IMR-90 (cell line): ENCODE measurements around the gene FGGY. TPM values are rescaled to one million over a fixed set of nuclear protein-coding genes. Genes with fewer than 3 reads are reported as not detected.

ENCODE experiments used
- ATAC-seq: fragments of 200-7000 bp; cut with Tn5 transposase; 2 replicates; pipeline ENCODE4 v1.9.1; 2020; ENCODE audit warnings: low read depth, mild to moderate bottlenecking, moderate library complexity
- BruUV-seq: library from RNA; stranded (reverse); fragments of 400-500 nt; replicated peaks from 2 replicates; lab custom pipeline; 2021; lab: Mats Ljungman, UMichigan
- CTCF ChIA-PET: fragments of 300-600 bp; formaldehyde crosslinking; extraction: SDS; loops from one replicate; lab custom pipeline; 2021; ENCODE audit warnings: antibody characterized with exemption; lab: Yijun Ruan, JAX
- POLR2A ChIA-PET: fragments of 300-600 bp; sonication (Branson Sonifier 250); formaldehyde crosslinking; loops from one replicate; lab custom pipeline; 2022; ENCODE audit warnings: antibody characterized with exemption; ENCODE audit not compliant: unreplicated experiment; lab: Charles Lee
- DNase-seq: peaks from one replicate; pipeline ENCODE4 v3.0.0; 2013
- H2AFZ ChIP-seq: replicated peaks from 2 replicates; pipeline ENCODE3; 2013; ENCODE audit warnings: low read length, mild to moderate bottlenecking; ENCODE audit not compliant: poor library complexity
- H2AK5ac ChIP-seq: 2 replicates; pipeline ENCODE4 v1.6.1; 2013; ENCODE audit warnings: low read depth, low read length, inconsistent platforms
- H2AK9ac ChIP-seq: replicated peaks from 2 replicates; pipeline ENCODE3; 2013; ENCODE audit warnings: mild to moderate bottlenecking, low read depth, low read length, moderate library complexity; ENCODE audit not compliant: poor library complexity
- H2BK120ac ChIP-seq: 2 replicates; pipeline ENCODE4 v1.6.1; 2013; ENCODE audit warnings: low read depth, low read length, inconsistent platforms
- H2BK15ac ChIP-seq: 3 replicates; pipeline ENCODE4 v1.6.1; 2013; ENCODE audit warnings: low read depth, low read length, inconsistent platforms
- H2BK20ac ChIP-seq: 2 replicates; pipeline ENCODE4 v1.6.1; 2013; ENCODE audit warnings: low read depth, mild to moderate bottlenecking, inconsistent platforms, low read length, moderate library complexity
- H2BK5ac ChIP-seq: 2 replicates; pipeline ENCODE4 v1.6.1; 2013; ENCODE audit warnings: mild to moderate bottlenecking, low read depth, low read length, inconsistent platforms; ENCODE audit not compliant: poor library complexity, severe bottlenecking
- H3K14ac ChIP-seq: replicated peaks from 2 replicates; pipeline ENCODE4 v1.6.1; 2013; ENCODE audit warnings: low read depth, low read length, inconsistent platforms
- H3K18ac ChIP-seq: 2 replicates; pipeline ENCODE4 v1.6.1; 2013; ENCODE audit warnings: low read depth, low read length, control low read depth
- H3K23ac ChIP-seq: 2 replicates; pipeline ENCODE4 v1.6.1; 2013; ENCODE audit warnings: low read depth, low read length, inconsistent platforms
- H3K27ac ChIP-seq: 2 replicates; pipeline ENCODE4 v1.5.1; 2013; ENCODE audit warnings: mild to moderate bottlenecking, control low read depth, low read length; ENCODE audit not compliant: insufficient read depth
- H3K27me3 ChIP-seq: 2 replicates; pipeline ENCODE4 v1.6.1; 2013; ENCODE audit warnings: low read length; ENCODE audit not compliant: control insufficient read depth, insufficient read depth
- H3K36me3 ChIP-seq: 2 replicates; pipeline ENCODE4 v1.6.1; 2013; ENCODE audit warnings: low read length, mixed read lengths; ENCODE audit not compliant: control insufficient read depth, insufficient read depth
- H3K4ac ChIP-seq: 2 replicates; pipeline ENCODE4 v1.6.1; 2013; ENCODE audit warnings: low read depth, low read length, inconsistent platforms
- H3K4me1 ChIP-seq: 2 replicates; pipeline ENCODE4 v1.6.1; 2013; ENCODE audit warnings: low read length, mixed read lengths; ENCODE audit not compliant: control insufficient read depth, insufficient read depth
- H3K4me2 ChIP-seq: 2 replicates; pipeline ENCODE4 v1.6.1; 2013; ENCODE audit warnings: low read depth, mild to moderate bottlenecking, control low read depth, low read length, moderate library complexity
- H3K4me3 ChIP-seq: 2 replicates; pipeline ENCODE4 v1.5.1; 2013; ENCODE audit warnings: low read depth, mild to moderate bottlenecking, control low read depth, low read length, moderate library complexity; ENCODE audit not compliant: insufficient read depth
- H3K56ac ChIP-seq: 2 replicates; pipeline ENCODE4 v1.6.1; 2013; ENCODE audit warnings: low read length, inconsistent platforms; ENCODE audit not compliant: insufficient read depth; ENCODE audit errors: extremely low read depth
- H3K79me1 ChIP-seq, 2 experiments: 2 replicates each; pipeline ENCODE4 v1.6.1; 2013; ENCODE audit warnings: low read length in 2 of 2, inconsistent platforms in 1 of 2, low read depth in 1 of 2
- H3K9ac ChIP-seq: 2 replicates; pipeline ENCODE4 v1.6.1; 2013; ENCODE audit warnings: low read depth, low read length, control low read depth
- H3K9me1 ChIP-seq: 2 replicates; pipeline ENCODE4 v1.6.1; 2013; ENCODE audit warnings: low read length, inconsistent platforms; ENCODE audit not compliant: insufficient read depth
- H3K9me3 ChIP-seq: 2 replicates; pipeline ENCODE4 v1.6.1; 2013; ENCODE audit warnings: low read length; ENCODE audit not compliant: control insufficient read depth, insufficient read depth
- H4K20me1 ChIP-seq: 2 replicates; pipeline ENCODE4 v1.6.1; 2013; ENCODE audit warnings: low read length, inconsistent platforms; ENCODE audit not compliant: insufficient read depth
- H4K5ac ChIP-seq: 2 replicates; pipeline ENCODE4 v1.6.1; 2013; ENCODE audit warnings: mild to moderate bottlenecking, low read depth, low read length, control low read depth
- H4K8ac ChIP-seq, 2 experiments: 2 replicates each; pipeline ENCODE4 v1.6.1; 2013; ENCODE audit warnings: low read depth in 2 of 2, low read length in 2 of 2, control low read depth in 1 of 2, inconsistent platforms in 1 of 2
- H4K91ac ChIP-seq: 2 replicates; pipeline ENCODE4 v1.6.1; 2013; ENCODE audit warnings: low read depth, low read length, inconsistent platforms; ENCODE audit not compliant: insufficient read depth
- BHLHE40 ChIP-seq: fragments of 150-350 bp; IDR thresholded peaks from 2 replicates; pipeline ENCODE4 v1.6.1; 2016; ENCODE audit warnings: mild to moderate bottlenecking, low read depth, low read length
- CEBPB ChIP-seq: IDR thresholded peaks from 2 replicates; pipeline ENCODE4 v1.6.1; 2012; ENCODE audit warnings: low read depth, low read length, improper control_type of control experiment
- CHD1 ChIP-seq: IDR thresholded peaks from 2 replicates; pipeline ENCODE4 v1.6.1; 2012; ENCODE audit warnings: low read depth, low read length, improper control_type of control experiment
- FOS ChIP-seq: fragments of 150-350 bp; IDR thresholded peaks from 2 replicates; pipeline ENCODE4 v1.6.1; 2016; ENCODE audit warnings: low read depth, low read length
- MAZ ChIP-seq: IDR thresholded peaks from 2 replicates; pipeline ENCODE4 v1.6.1; 2012; ENCODE audit warnings: low read depth, mild to moderate bottlenecking, low read length, improper control_type of control experiment, moderate library complexity, borderline replicate concordance
- MXI1 ChIP-seq: IDR thresholded peaks from 2 replicates; pipeline ENCODE4 v1.6.1; 2012; ENCODE audit warnings: low read depth, mild to moderate bottlenecking, low read length, moderate library complexity, borderline replicate concordance
- NFE2L2 ChIP-seq: fragments of 150-350 bp; IDR thresholded peaks from 2 replicates; pipeline ENCODE4 v1.6.1; 2016; ENCODE audit warnings: low read depth, mild to moderate bottlenecking, low read length
- POLR2A ChIP-seq: IDR thresholded peaks from 2 replicates; pipeline ENCODE4 v1.6.1; 2012; ENCODE audit warnings: mild to moderate bottlenecking, low read depth, low read length
- RCOR1 ChIP-seq: IDR thresholded peaks from 2 replicates; pipeline ENCODE4 v1.6.1; 2012; ENCODE audit warnings: mild to moderate bottlenecking, low read length, improper control_type of control experiment; ENCODE audit not compliant: insufficient replicate concordance
- RFX5 ChIP-seq: IDR thresholded peaks from 2 replicates; pipeline ENCODE4 v1.8.0; 2012; ENCODE audit warnings: low read depth, mild to moderate bottlenecking, low read length, moderate library complexity
- SMC3 ChIP-seq: fragments of 150-350 bp; IDR thresholded peaks from 2 replicates; pipeline ENCODE4 v1.6.1; 2016; ENCODE audit warnings: low read depth, mild to moderate bottlenecking, antibody characterized with exemption, low read length, moderate library complexity
- WGBS, 2 experiments: methylation state at CpG; one replicate each; pipeline versions ENCODE4 v1.1.5 to v1.1.7; 2013; ENCODE audit warnings: missing lambda C conversion rate in 2 of 2; ENCODE audit not compliant: insufficient read length in 1 of 2; ENCODE audit errors: extremely low coverage in 2 of 2; 5-methylcytosine and 5-hydroxymethylcytosine counted together
- dilution Hi-C: fragments of 300-500 bp; cut with HindIII; formaldehyde crosslinking; loops from one replicate; pipeline ENCODE4 v1.14.3; 2018; ENCODE audit warnings: low sequenced_read_pairs; ENCODE audit not compliant: unreplicated experiment
- in situ Hi-C: fragments of 300-500 bp; cut with MboI; formaldehyde crosslinking; loops from 3 replicates; pipeline ENCODE4 v1.14.3; 2019; ENCODE audit warnings: low sequenced_read_pairs, inconsistent platforms, mixed read lengths
- intact Hi-C: fragments of 100-400 bp; cut with micrococcal nuclease; formaldehyde crosslinking; loops from 2 replicates; pipeline ENCODE4 v1.10.0; 2022
- polyA plus RNA-seq, 3 experiments: library from polyadenylated mRNA; depleted of rRNA; stranded (reverse); fragments of >200 nt; gene quantifications; 2 replicates each; pipeline ENCODE4 v1.2.3, GENCODE V29; 2012; ENCODE audit warnings: low replicate concordance in 1 of 3
- total RNA-seq: library from RNA; depleted of rRNA; stranded (reverse); fragments of >200 nt; gene quantifications from 2 replicates; pipeline ENCODE4 v1.2.3, GENCODE V29; 2012
- TF ChIP-seq, protein P1 (sequence below): fragments of 150-350 bp; IDR thresholded peaks from 2 replicates; pipeline ENCODE4 v1.6.1; 2016; ENCODE audit warnings: low read depth, mild to moderate bottlenecking, low read length, moderate library complexity, borderline replicate concordance
- TF ChIP-seq, protein P2 (sequence below): fragments of 150-350 bp; IDR thresholded peaks from 2 replicates; pipeline ENCODE4 v1.6.1; 2017; ENCODE audit warnings: mild to moderate bottlenecking, antibody characterized with exemption, low read length, low read depth
- TF ChIP-seq, protein P3 (sequence below): conservative IDR thresholded peaks from 2 replicates; pipeline ENCODE4 v1.5.1; 2012; ENCODE audit warnings: mild to moderate bottlenecking, low read depth, low read length, improper control_type of control experiment

The FGGY gene
- total and polyA plus RNA-seq, 2 of the 4 experiments (the other 2 are of a cell fraction): 5.6 to 14.0 TPM

DNA sequence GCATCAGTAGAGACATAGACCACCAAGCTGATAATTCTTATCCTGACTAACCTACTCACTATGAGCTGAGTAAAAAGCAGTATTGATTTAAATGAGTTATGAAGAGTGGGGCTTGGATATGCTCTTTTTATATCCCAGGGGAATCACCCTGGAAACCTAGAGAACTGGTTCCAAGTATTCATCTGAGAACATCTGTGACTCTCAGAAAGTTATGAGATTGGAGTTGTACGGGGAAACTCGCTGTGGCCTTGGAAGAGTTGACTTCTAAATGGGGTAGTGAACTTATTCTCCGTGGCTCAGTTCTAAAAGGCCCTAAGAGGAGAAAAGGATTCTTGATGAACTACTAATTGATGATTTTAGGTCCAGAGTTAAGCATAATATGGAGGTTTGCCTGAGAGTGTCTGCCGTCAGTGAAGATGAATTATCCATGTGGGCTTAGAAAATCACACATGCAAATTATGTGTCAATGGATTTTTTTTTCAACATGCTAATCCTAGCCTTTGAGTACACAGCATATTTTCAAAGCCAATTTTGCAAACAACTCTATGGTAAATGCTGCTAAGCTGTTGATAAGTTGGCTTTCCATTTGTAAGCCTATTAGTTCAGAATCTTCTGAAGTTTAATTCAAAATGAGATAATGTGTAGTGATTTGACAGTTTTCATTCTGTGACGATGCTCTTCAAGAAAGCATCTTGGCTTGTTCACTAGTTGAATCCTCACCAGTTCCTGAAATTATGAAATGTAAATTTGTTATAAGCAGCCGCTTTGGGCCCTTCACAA is 122.7 kb downstream of the FGGY start:
- no peak for ATAC-seq
- POLR2A ChIA-PET: no interaction called here

More for the DNA sequence above, 122.7 kb downstream of the FGGY start:
- Histone ChIP-seq H4K91ac (no peak overlapping the region), H4K5ac (no peak overlapping the region), H3K4me1 (peaks cover 2% of the 10 kb centered on the region; the same call in 1 of the 2 replicates), H3K9me1 (0 out of 2 replicates have a peak, but pooled peaks cover 3% of the 10 kb centered on the region), H3K23ac (no peak overlapping the region), H2BK5ac (no peak overlapping the region), H2AK9ac (no peak overlapping the region), H4K20me1 (no peaks in the 10 kb centered on the region), H3K18ac (no peak overlapping the region), H2BK15ac (no peak overlapping the region), H3K9ac (no peak overlapping the region), H3K4me2 (no peak overlapping the region), H3K56ac (no peak overlapping the region), H3K79me1 (no peaks in the 10 kb centered on the region), H2BK120ac (no peak overlapping the region), H3K36me3 (no peaks in the 10 kb centered on the region), H3K14ac (no peak overlapping the region; the same call in 1 of the 2 replicates), H3K27ac (no peak overlapping the region), H2AK5ac (no peak overlapping the region), H2AFZ (no peak overlapping the region), H3K9me3 (no peaks in the 10 kb centered on the region), H3K4me3 (no peak overlapping the region), H3K4ac (no peak overlapping the region), H4K8ac (no peak overlapping the region), H2BK20ac (0 out of 2 replicates have a peak overlapping the region, but pooled peaks have one; percentile 16), H3K27me3 (no peaks in the 10 kb centered on the region)
- CTCF ChIA-PET: interaction anchor here (0.6 kb wide), 1 partner anchor 140 kb away, joined by 3 read pairs; no protein-coding TSS in a partner anchor
- DNase-seq: no peak
- 86% methylated on average over 3 of the region's 6 CpGs; no CpG with 5 or more reads in 1 of the 2 experiments for WGBS, 2 experiments
- intact Hi-C loops: no loop called here
- dilution Hi-C loops: no loop called here
- no TSS peak for BruUV-seq
- in situ Hi-C loops: no loop called here
- TF ChIP-seq FOS (no peak), MAZ (no peak), MXI1 (no peak), POLR2A (no peak), SMC3 (no peak), BHLHE40 (no peak), NFE2L2 (no peak), CEBPB (no peak), RCOR1 (no peak), CHD1 (no peak), RFX5 (no peak)
- TF ChIP-seq, protein P1, sequence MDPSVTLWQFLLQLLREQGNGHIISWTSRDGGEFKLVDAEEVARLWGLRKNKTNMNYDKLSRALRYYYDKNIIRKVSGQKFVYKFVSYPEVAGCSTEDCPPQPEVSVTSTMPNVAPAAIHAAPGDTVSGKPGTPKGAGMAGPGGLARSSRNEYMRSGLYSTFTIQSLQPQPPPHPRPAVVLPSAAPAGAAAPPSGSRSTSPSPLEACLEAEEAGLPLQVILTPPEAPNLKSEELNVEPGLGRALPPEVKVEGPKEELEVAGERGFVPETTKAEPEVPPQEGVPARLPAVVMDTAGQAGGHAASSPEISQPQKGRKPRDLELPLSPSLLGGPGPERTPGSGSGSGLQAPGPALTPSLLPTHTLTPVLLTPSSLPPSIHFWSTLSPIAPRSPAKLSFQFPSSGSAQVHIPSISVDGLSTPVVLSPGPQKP: no peak
- TF ChIP-seq, protein P2, sequence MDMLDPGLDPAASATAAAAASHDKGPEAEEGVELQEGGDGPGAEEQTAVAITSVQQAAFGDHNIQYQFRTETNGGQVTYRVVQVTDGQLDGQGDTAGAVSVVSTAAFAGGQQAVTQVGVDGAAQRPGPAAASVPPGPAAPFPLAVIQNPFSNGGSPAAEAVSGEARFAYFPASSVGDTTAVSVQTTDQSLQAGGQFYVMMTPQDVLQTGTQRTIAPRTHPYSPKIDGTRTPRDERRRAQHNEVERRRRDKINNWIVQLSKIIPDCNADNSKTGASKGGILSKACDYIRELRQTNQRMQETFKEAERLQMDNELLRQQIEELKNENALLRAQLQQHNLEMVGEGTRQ: no peak
- TF ChIP-seq, protein P3, sequence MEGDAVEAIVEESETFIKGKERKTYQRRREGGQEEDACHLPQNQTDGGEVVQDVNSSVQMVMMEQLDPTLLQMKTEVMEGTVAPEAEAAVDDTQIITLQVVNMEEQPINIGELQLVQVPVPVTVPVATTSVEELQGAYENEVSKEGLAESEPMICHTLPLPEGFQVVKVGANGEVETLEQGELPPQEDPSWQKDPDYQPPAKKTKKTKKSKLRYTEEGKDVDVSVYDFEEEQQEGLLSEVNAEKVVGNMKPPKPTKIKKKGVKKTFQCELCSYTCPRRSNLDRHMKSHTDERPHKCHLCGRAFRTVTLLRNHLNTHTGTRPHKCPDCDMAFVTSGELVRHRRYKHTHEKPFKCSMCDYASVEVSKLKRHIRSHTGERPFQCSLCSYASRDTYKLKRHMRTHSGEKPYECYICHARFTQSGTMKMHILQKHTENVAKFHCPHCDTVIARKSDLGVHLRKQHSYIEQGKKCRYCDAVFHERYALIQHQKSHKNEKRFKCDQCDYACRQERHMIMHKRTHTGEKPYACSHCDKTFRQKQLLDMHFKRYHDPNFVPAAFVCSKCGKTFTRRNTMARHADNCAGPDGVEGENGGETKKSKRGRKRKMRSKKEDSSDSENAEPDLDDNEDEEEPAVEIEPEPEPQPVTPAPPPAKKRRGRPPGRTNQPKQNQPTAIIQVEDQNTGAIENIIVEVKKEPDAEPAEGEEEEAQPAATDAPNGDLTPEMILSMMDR: no peak
